Pancreas (tissue), 10 donors: Measurements from ENCODE around the gene FBXL12. TPM values are rescaled to one million over a fixed set of nuclear protein-coding genes. Genes with fewer than 3 reads are reported as not detected.

Experiments
- ATAC-seq, 4 donors: fragments of 200-7000 bp; cut with Tn5 transposase; one replicate each; pipeline versions ENCODE4 v1.8.0 to v1.9.1; 2020; ENCODE audit warnings: mild to moderate bottlenecking in 4 of 4, moderate library complexity in 4 of 4
- DNase-seq, 6 donors: peaks; one replicate each; pipeline ENCODE4 v3.0.0-alpha.2; 2020
- FAIRE-seq: peaks from 2 replicates; lab custom pipeline; 2012; peaks lifted over from hg19 to GRCh38; lab: Jason Lieb, UNC
- H3K27ac ChIP-seq, 4 donors: fragments of 200-600 bp; sonication (generic); 1 replicate in 3 of 4; 2 replicates in 1 of 4; pipeline versions ENCODE4 v1.5.0 to v1.8.0; 2020
- H3K27me3 ChIP-seq, 4 donors: fragments of 200-600 bp; one replicate each; pipeline ENCODE4 v1.8.0; 2021
- H3K36me3 ChIP-seq, 3 donors: fragments of 200-600 bp; sonication (generic) in 1 of 3; one replicate each; pipeline versions ENCODE4 v1.5.0 to v1.8.0; 2020 to 2021
- H3K4me1 ChIP-seq, 3 donors: fragments of 200-600 bp; one replicate each; pipeline ENCODE4 v1.8.0; 2021
- H3K4me3 ChIP-seq, 4 donors: fragments of 200-600 bp; sonication (generic) in 2 of 4; one replicate each; pipeline versions ENCODE4 v1.5.0 to v1.8.0; 2020 to 2021
- H3K9me3 ChIP-seq, 4 donors: fragments of 200-600 bp; one replicate each; pipeline ENCODE4 v1.8.0; 2021
- CTCF ChIP-seq, 4 donors: fragments of 200-600 bp; sonication (generic) in 3 of 4; IDR thresholded peaks; one replicate each; pipeline versions ENCODE4 v1.5.0 to v1.8.0; 2021; ENCODE audit warnings: antibody characterized with exemption in 4 of 4
- WGBS, 2 donors: extraction: QIAGEN DNeasy Blood & Tissue Kit; methylation state at CpG; one replicate each; pipeline ENCODE4 v1.1.7; 2013; 5-methylcytosine and 5-hydroxymethylcytosine counted together
- intact Hi-C, 3 donors: fragments of 100-400 bp; cut with DNase I; formaldehyde crosslinking; loops; one replicate each; pipeline versions ENCODE4 v1.11.1 to v1.14.2; 2022
- polyA plus RNA-seq, 2 donors: library from polyadenylated mRNA; stranded (reverse); fragments of 200-250 nt; gene quantifications; one replicate each; pipeline ENCODE4 v1.2.3, GENCODE V29; 2013
- total RNA-seq, 6 donors: library from RNA; stranded (reverse); fragmentation: NEBNext Ultra II Directional in 4 of 6; extraction: Animal tissue kit (Norgen Biotek cat#: 25700) in 4 of 6; gene quantifications; one replicate each; pipeline versions ENCODE4 v1.2.1 to v1.2.4, GENCODE V29; 2021 to 2023
- donor health status: healthy with polysubstance abuse.
- donor health status: DM: no; HTN: no; CAD: no; lungs with moderate emphysema.
- donor health status: DM: no; HTN: no; CAD: no.
- donor health status: control.
- donor health status: control.
- donor health status: Bipolar disorder and iron deficiency.
- donor health status: DM: yes; HTN: yes; CAD: no.
- donor health status: DM: no; HTN: no; CAD: no.
- donor health status: DM: no; HTN: no; CAD: no.
- donor health status: DM: yes; HTN: yes; CAD: no.

The FBXL12 gene
- total and polyA plus RNA-seq, 8 donors, result 6.5 to 20.5 (median 7.5) TPM

DNA sequence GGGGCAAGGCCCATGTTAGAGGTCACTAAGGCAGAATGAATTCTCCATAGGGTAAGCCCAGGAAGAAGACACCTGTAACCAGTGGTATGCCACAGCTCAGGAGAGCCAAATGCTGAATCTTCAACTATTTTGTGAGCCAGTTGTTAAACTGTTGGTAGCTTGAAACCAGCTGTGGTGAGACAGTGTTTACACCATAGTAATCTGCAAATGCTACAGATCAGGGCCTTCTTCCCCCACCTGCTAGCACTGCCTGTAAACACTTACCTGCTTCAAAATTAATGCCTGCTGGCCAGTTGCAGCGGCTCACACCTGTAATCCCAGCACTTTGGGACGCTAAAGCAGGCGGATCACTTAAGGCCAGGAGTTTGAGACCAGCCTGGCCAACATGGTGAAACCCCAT, 12.1 kb downstream of the FBXL12 start:
- TF ChIP-seq CTCF (IDR thresholded peaks at IDR 0.05), result no peak
- H3K36me3 ChIP-seq, result peaks cover 0 to 25% (median 10%) of the 10 kb centered on the region in 3 donors

DNA sequence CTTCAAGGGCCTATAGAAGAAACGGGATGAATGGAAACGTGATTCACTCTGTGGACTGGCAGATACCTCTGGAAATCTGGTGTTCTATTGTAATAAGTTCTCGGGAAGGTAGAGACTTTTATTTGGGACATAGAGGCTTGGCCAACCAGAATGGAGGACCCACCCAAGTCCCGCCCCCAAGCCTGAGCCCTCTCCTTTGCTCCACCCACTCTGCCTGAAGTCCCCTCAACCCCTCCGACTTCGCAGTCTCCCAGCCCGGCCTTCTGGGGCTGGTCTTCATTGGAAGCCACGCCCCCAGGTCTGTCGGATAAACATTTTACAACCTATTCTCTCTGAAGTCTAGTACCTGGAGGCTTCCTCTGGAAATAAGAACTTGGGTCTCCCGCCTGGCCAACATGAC, 16.9 kb downstream of the FBXL12 start:
- ATAC-seq (no peak), FAIRE-seq (no peak), DNase-seq (no peak)
- Histone ChIP-seq H3K4me1 (no peaks in the 10 kb centered on the region), H3K36me3 (no peaks in the 10 kb centered on the region), H3K27me3 (no peaks in the 10 kb centered on the region), H3K4me3 (no peak overlapping the region), H3K9me3 (no peaks in the 10 kb centered on the region), H3K27ac (no peak overlapping the region)
- 88 to 92% methylated on average over 10 of the region's 10 CpGs for WGBS, 2 donors
- no peak for TF ChIP-seq CTCF (IDR thresholded peaks at IDR 0.05)
- intact Hi-C loops, result no loop called here

More for the DNA sequence above, 12.1 kb downstream of the FBXL12 start:
- no peaks in the 10 kb centered on the region for H3K9me3 ChIP-seq
- 91 to 92% methylated on average over 3 of the region's 3 CpGs for WGBS, 2 donors
- intact Hi-C loops, result no loop called here
- no peaks in the 10 kb centered on the region for H3K4me1 ChIP-seq
- ATAC-seq (no peak), DNase-seq (no peak), FAIRE-seq (no peak)
- no peaks in the 10 kb centered on the region for H3K27me3 ChIP-seq
- H3K4me3 ChIP-seq, result no peak overlapping the region
- no peak overlapping the region for H3K27ac ChIP-seq

DNA sequence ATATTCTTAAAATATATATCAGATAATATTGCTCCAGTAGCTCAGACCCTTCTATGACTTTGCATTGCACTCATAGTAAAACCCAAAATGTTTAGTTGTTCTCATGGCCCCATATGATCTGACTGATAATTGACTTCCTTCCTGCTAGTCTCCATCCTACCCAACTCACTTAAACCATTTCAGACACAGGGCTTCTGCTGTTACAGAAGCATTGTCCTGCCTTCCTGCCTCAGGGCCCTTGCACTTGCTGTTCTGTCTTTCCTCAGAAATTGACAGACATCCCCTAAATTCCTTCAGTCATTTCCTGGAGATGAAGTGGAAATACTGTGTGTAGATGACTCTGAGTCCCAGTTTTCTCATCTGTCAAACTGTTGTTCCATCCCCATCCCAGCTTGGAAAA, 19.7 kb downstream of the FBXL12 start:
- intact Hi-C loops, result loop anchor here in 2 of 3 donors (5.0 to 10.0 kb wide), 2 partner anchors 172 to 594 kb away; no protein-coding TSS in a partner anchor
- H3K27ac ChIP-seq, result no peak overlapping the region
- no peak for FAIRE-seq
- no peaks in the 10 kb centered on the region for H3K27me3 ChIP-seq
- peaks cover 0 to 6% (median 0%) of the 10 kb centered on the region in 3 donors for H3K4me1 ChIP-seq
- no peak for TF ChIP-seq CTCF (IDR thresholded peaks at IDR 0.05)
- H3K9me3 ChIP-seq, result no peaks in the 10 kb centered on the region
- DNase-seq, result no peak
- no peaks in the 10 kb centered on the region for H3K36me3 ChIP-seq
- no peak for ATAC-seq
- H3K4me3 ChIP-seq, result no peak overlapping the region

DNA sequence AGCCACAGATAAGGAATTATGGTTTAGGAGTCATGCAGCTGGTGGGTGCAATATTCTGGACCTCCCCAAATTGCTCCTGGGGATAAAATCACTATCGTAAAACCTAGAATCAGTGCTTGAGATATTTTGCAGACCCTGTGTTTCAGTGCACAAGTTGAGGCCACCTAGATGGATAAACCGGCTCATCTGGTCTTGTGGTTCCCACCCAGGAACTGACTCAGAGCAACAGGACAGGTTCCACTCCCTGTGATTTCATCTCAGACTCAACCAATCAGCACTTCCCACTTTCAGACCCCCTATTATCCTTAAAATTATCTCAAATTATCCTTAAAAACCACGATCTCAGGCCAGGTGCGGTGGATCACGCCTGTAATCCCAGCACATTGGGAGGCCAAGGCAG, 21.0 kb downstream of the FBXL12 start:
- no peaks in the 10 kb centered on the region for H3K36me3 ChIP-seq
- no peak overlapping the region for H3K4me3 ChIP-seq
- no peaks in the 10 kb centered on the region for H3K9me3 ChIP-seq
- 72 to 89% methylated on average over 5 of the region's 5 CpGs for WGBS, 2 donors
- no peak overlapping the region for H3K27ac ChIP-seq
- FAIRE-seq (no peak), DNase-seq (no peak), ATAC-seq (no peak)
- no peak for TF ChIP-seq CTCF (IDR thresholded peaks at IDR 0.05)
- intact Hi-C loops, result loop anchor here in 2 of 3 donors (5.0 to 10.0 kb wide), 2 partner anchors 171 to 593 kb away; no protein-coding TSS in a partner anchor
- no peaks in the 10 kb centered on the region for H3K27me3 ChIP-seq
- H3K4me1 ChIP-seq, result peaks cover 0 to 6% (median 0%) of the 10 kb centered on the region in 3 donors

DNA sequence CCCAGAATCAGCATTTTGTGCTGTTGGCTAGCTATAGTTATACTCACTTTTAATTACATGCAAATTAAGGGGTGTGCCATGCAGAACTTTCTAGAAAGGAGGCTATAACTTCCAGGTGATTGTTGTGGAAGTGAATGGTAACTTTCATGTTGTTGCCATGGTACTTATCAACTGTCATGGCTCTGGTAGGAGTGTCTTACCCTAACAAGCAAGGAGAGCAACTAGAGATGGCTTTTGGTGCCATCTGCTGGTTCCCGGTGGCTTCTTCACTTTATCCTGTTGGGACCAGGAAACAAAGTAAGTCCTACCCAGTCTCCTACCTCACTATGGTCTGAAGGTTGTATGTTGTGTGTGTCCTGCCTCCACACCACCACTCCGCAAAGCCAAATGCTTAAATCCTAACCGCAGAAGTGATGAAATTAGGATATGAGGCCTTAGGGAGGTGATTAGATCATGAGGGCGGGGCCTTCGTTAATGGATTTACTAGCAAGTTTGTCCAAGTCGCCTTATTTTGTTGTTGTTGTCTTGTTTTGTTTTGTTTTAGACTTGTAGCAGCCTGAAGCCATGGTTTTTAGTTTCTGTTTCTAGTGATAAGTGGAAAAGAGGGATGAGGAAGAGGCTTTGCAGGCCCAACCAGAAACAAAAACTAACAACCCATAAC, 22.6 kb downstream of the FBXL12 start:
- intact Hi-C loops, result loop anchor here in 2 of 3 donors (5.0 to 10.0 kb wide), 2 partner anchors 169 to 591 kb away; no protein-coding TSS in a partner anchor
- WGBS, 2 donors, result 46 to 50% methylated on average over 6 of the region's 6 CpGs
- TF ChIP-seq CTCF (IDR thresholded peaks at IDR 0.05), result peak; percentile 51 to 65 (median 56)
- peak overlapping the region in 2 of 4 donors; percentile 44 to 52 for H3K27ac ChIP-seq
- H3K4me1 ChIP-seq, result peaks cover 0 to 6% (median 0%) of the 10 kb centered on the region in 3 donors
- H3K9me3 ChIP-seq, result no peaks in the 10 kb centered on the region
- peak; percentile 70 to 83 (median 77) for DNase-seq
- peak; percentile 94 for FAIRE-seq
- ATAC-seq, result peak; percentile 41 to 69 (median 46)
- no peaks in the 10 kb centered on the region for H3K36me3 ChIP-seq
- no peak overlapping the region for H3K4me3 ChIP-seq
- H3K27me3 ChIP-seq, result no peaks in the 10 kb centered on the region
